Ovary (tissue), 3 donors: ENCODE results near the gene GDPD4.

ENCODE experiments used
- EP300 ChIP-seq: sonication (generic); formaldehyde crosslinking; IDR thresholded peaks from one replicate; pipeline ENCODE4 v1.6.1; 2017; ENCODE audit warnings: antibody characterized with exemption
- POLR2A ChIP-seq: fragments of 450-650 bp; IDR thresholded peaks from one replicate; pipeline ENCODE4 v1.6.1; 2017; ENCODE audit warnings: antibody characterized with exemption, mild to moderate bottlenecking, moderate library complexity
- TF ChIP-seq, protein P1 (sequence below), 3 donors: fragments of 450-650 bp in 2 of 3; fragments of 200-600 bp in 1 of 3; IDR thresholded peaks; one replicate each; pipeline versions ENCODE4 v1.5.1 to v1.8.0; 2016 to 2022; ENCODE audit warnings: antibody characterized with exemption in 3 of 3, mild to moderate bottlenecking in 1 of 3
- donor health status: DM: no; HTN: no; CAD: no.

DNA sequence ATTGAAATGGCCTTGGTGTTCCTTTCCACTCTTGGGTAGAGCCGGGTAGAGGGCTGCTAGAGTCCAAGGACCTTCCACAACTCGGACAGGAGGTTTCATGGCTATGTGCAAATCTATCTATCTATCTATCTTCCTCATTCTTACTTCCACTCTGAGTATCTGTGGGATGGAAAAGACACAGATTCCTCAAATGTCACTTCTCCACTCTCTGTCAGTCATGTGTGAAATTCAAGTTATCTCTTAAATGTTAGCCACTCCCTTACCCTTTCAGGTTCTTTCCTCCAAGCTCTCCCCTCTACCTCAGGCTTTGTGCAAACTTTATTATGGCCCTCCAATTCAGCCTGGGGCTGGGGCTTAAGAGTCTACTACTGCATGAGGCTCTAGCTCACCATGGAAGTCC is 84.3 kb downstream of the GDPD4 start:
- TF ChIP-seq, protein P1, sequence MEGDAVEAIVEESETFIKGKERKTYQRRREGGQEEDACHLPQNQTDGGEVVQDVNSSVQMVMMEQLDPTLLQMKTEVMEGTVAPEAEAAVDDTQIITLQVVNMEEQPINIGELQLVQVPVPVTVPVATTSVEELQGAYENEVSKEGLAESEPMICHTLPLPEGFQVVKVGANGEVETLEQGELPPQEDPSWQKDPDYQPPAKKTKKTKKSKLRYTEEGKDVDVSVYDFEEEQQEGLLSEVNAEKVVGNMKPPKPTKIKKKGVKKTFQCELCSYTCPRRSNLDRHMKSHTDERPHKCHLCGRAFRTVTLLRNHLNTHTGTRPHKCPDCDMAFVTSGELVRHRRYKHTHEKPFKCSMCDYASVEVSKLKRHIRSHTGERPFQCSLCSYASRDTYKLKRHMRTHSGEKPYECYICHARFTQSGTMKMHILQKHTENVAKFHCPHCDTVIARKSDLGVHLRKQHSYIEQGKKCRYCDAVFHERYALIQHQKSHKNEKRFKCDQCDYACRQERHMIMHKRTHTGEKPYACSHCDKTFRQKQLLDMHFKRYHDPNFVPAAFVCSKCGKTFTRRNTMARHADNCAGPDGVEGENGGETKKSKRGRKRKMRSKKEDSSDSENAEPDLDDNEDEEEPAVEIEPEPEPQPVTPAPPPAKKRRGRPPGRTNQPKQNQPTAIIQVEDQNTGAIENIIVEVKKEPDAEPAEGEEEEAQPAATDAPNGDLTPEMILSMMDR (IDR thresholded peaks at IDR 0.05), result no peak
- TF ChIP-seq POLR2A (no peak), EP300 (no peak)
